Activated CD8-positive, alpha-beta T cell treated with anti-CD3 and anti-CD28 coated beads for 36 hours (primary cell): Measurements from ENCODE around the gene FRMD7. TPM values are rescaled to one million over a fixed set of nuclear protein-coding genes. Genes with fewer than 3 reads are reported as not detected.

Experiments used
- ATAC-seq: fragments of 200-7000 bp; cut with Tn5 transposase; one replicate; pipeline ENCODE4 v1.10.0; 2021; ENCODE audit warnings: mild to moderate bottlenecking, moderate library complexity
- CTCF ChIA-PET: fragments of 350-600 bp; sonication (Branson Sonifier 250); formaldehyde crosslinking; loops from one replicate; lab custom pipeline; 2021; ENCODE audit warnings: antibody characterized with exemption; lab: Charles Lee
- POLR2A ChIA-PET: fragments of 350-600 bp; sonication (Branson Sonifier 250); formaldehyde crosslinking; loops from one replicate; lab custom pipeline; 2021; ENCODE audit warnings: antibody characterized with exemption; lab: Charles Lee
- DNase-seq: peaks from one replicate; pipeline ENCODE4 v3.0.0-alpha.2; 2020
- H3K27ac Mint-ChIP-seq: one replicate; pipeline ENCODE4 v1.8.0; 2021; ENCODE audit warnings: mild to moderate bottlenecking, mixed read lengths
- H3K27me3 Mint-ChIP-seq: one replicate; pipeline ENCODE4 v1.8.0; 2021; ENCODE audit warnings: mixed read lengths
- H3K36me3 Mint-ChIP-seq: one replicate; pipeline ENCODE4 v1.8.0; 2021; ENCODE audit warnings: low read depth, mixed read lengths
- H3K4me1 Mint-ChIP-seq: one replicate; pipeline ENCODE4 v1.8.0; 2021; ENCODE audit warnings: low read depth, mixed read lengths
- H3K4me3 Mint-ChIP-seq: one replicate; pipeline ENCODE4 v1.8.0; 2021; ENCODE audit warnings: mild to moderate bottlenecking, moderate library complexity, mixed read lengths
- H3K9me3 Mint-ChIP-seq: one replicate; pipeline ENCODE4 v1.8.0; 2021; ENCODE audit warnings: mixed read lengths
- intact Hi-C: fragments of 100-400 bp; cut with micrococcal nuclease; formaldehyde crosslinking; loops from one replicate; pipeline ENCODE4 v1.10.0; 2022
- total RNA-seq, 2 experiments: library from RNA; stranded (reverse); gene quantifications; one replicate each; pipeline ENCODE4 v1.2.3, GENCODE V29; 2021
- TF ChIP-seq, protein P1 (sequence below): fragments of 200-600 bp; IDR thresholded peaks from one replicate; pipeline ENCODE4 v1.8.0; 2022; ENCODE audit warnings: antibody characterized with exemption, mild to moderate bottlenecking

Gene FRMD7
- total RNA-seq, 2 experiments from 2014 or later, result not detected

DNA sequence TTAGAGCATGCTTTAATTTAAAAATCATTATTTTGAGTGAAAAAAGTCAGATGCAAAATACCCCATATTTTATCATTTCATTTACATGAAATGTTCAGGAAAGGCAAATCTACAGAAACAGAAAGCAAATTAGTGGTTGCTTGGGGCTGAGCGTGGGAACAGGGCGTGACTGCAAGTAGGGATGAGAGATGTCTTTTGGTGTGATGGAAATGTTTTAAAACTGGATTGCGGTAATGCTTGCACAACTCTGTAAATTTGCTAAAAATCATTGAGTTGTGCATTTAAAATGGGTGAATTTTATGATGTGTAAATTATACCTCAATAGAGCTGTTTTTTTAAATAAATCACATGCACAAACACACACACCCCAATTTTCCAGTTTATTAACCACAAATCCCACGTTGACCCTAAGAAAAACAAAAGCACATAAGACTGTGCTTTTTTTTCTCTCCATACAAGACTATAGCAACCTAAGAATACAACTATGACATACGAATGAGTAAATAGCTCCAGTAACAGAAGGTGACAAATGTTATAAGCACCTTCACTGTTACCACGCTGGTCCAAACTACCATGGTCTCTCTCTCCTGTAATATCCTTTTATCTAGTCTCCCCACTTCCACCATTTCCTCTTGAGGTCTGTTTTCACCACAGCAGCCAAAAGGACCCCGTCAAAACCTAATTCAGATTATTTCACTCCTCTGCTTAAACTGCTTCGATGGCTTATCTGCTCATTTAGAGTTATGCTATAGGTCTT is 37.2 kb downstream of the FRMD7 start:
- H3K27me3 Mint-ChIP-seq, result no peaks in the 10 kb centered on the region
- no peaks in the 10 kb centered on the region for H3K9me3 Mint-ChIP-seq
- H3K36me3 Mint-ChIP-seq, result no peaks in the 10 kb centered on the region
- no peak overlapping the region for H3K27ac Mint-ChIP-seq
- POLR2A ChIA-PET, result interaction anchor here (0.8 kb wide), 1 partner anchor 64 kb away, joined by 3 read pairs; no protein-coding TSS in a partner anchor
- peak; percentile 2 for DNase-seq
- CTCF ChIA-PET, result interaction anchor here (0.7 to 1.3 kb wide), 3 partner anchors 33 to 372 kb away, joined by 3 to 4 read pairs (median 3); partner anchors contain the start of gene RAP2C
- intact Hi-C loops, result loop anchor here (10.0 kb wide), 1 partner anchor 524 kb away; no protein-coding TSS in a partner anchor
- peaks cover 10% of the 10 kb centered on the region for H3K4me1 Mint-ChIP-seq
- ATAC-seq, result no peak
- TF ChIP-seq, protein P1, sequence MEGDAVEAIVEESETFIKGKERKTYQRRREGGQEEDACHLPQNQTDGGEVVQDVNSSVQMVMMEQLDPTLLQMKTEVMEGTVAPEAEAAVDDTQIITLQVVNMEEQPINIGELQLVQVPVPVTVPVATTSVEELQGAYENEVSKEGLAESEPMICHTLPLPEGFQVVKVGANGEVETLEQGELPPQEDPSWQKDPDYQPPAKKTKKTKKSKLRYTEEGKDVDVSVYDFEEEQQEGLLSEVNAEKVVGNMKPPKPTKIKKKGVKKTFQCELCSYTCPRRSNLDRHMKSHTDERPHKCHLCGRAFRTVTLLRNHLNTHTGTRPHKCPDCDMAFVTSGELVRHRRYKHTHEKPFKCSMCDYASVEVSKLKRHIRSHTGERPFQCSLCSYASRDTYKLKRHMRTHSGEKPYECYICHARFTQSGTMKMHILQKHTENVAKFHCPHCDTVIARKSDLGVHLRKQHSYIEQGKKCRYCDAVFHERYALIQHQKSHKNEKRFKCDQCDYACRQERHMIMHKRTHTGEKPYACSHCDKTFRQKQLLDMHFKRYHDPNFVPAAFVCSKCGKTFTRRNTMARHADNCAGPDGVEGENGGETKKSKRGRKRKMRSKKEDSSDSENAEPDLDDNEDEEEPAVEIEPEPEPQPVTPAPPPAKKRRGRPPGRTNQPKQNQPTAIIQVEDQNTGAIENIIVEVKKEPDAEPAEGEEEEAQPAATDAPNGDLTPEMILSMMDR, result no peak
- H3K4me3 Mint-ChIP-seq, result no peak overlapping the region

DNA sequence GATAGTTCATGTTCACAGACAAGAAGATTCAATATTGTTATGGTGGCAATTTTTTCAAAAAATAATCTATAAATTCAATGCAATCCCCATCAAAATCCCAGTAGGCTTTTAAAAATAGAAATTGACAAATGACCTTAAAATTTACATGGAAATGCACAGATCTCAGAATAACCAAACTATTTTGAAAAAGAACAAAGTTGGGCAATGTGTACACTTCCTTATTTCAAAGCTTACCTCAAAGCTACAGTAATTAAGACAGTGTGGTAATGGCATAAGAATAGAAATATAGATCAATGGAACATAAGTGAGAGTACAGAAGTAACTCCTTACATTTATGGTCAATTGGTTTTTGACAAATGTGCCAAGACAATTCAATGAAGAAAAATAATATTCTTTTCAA is 39.0 kb downstream of the FRMD7 start:
- DNase-seq, result no peak
- Mint-ChIP-seq H3K27ac (no peak overlapping the region), H3K4me1 (peaks cover 10% of the 10 kb centered on the region), H3K36me3 (no peaks in the 10 kb centered on the region), H3K27me3 (no peaks in the 10 kb centered on the region), H3K9me3 (no peaks in the 10 kb centered on the region), H3K4me3 (no peak overlapping the region)
- intact Hi-C loops, result no loop called here
- POLR2A ChIA-PET, result no interaction called here
- ATAC-seq, result no peak
- CTCF ChIA-PET, result no interaction called here
- TF ChIP-seq, protein P1, result no peak

DNA sequence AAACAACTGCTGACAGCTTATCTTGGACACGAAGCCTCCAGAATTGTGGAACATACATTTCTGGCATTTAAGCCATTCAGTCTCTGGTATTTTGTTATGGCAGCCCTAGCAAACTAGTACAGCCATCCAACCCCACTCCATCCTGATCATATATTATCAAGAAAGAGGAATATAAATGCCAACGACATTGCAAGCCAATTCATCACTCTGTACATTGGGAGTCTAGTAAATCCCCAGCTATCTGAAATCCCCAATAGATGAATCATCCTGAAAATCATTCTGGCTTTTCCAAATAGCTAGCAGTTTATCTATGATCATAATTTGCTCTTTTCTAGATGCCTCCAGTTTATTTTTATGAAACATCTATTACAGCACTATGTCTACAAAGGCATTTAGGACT is 41.1 kb downstream of the FRMD7 start:
- intact Hi-C loops, result no loop called here
- Mint-ChIP-seq H3K27ac (no peak overlapping the region), H3K36me3 (no peaks in the 10 kb centered on the region), H3K4me1 (peaks cover 10% of the 10 kb centered on the region), H3K4me3 (no peak overlapping the region), H3K9me3 (no peaks in the 10 kb centered on the region), H3K27me3 (no peaks in the 10 kb centered on the region)
- ChIA-PET CTCF (no interaction called here), POLR2A (no interaction called here)
- TF ChIP-seq, protein P1, result no peak
- no peak for ATAC-seq
- no peak for DNase-seq

DNA sequence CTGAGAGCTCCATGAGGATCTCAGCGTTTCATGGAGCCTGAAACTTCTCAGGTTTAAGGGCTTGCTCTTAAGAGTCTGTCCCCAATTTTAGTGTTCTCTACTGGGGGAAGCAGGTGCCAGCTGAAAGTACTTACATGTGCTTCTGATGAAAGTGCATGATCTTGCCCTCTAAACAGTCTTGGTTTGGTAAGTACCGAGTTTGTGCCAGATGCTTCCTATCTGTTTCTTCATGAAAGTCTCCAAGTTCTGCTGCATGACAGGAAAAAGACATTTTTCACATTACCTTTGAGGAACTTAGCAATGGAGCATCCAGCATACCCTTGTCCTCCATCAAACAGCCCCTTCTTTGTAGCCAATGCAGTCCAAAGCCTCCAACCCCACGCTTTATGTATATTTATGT is 42.0 kb downstream of the FRMD7 start:
- CTCF ChIA-PET, result no interaction called here

DNA sequence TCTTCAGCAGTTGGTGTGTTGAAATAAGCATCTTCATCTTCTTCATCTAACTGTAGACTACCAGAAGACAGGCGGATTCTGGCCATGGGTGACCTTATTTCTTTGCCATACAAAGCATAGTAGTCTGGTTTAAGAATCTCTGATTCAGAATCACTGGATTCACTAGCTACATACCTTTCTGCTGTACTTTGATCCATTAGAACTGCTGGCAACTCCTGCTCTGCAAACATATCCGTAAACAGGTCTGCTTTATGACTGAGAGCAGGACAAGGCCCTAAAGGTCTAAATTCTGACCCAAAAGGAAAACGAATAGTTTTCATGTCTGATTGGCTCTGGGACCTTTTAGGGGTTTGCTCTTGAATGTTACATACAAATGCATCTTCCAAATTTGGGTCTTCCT is 49.9 kb downstream of the FRMD7 start:
- no peaks in the 10 kb centered on the region for H3K4me1 Mint-ChIP-seq
- DNase-seq (no peak), ATAC-seq (no peak)
- no peaks in the 10 kb centered on the region for H3K9me3 Mint-ChIP-seq
- no peak overlapping the region for H3K4me3 Mint-ChIP-seq
- no peaks in the 10 kb centered on the region for H3K27me3 Mint-ChIP-seq
- H3K27ac Mint-ChIP-seq, result no peak overlapping the region
- ChIA-PET POLR2A (no interaction called here), CTCF (no interaction called here)
- intact Hi-C loops, result loop anchor here (10.0 kb wide), 1 partner anchor 223 kb away; no protein-coding TSS in a partner anchor
- TF ChIP-seq, protein P1, result no peak
- peaks cover 5% of the 10 kb centered on the region for H3K36me3 Mint-ChIP-seq

More for the DNA sequence above, 42.0 kb downstream of the FRMD7 start:
- H3K4me3 Mint-ChIP-seq, result no peak overlapping the region
- no peak for ATAC-seq
- POLR2A ChIA-PET, result no interaction called here
- peaks cover 8% of the 10 kb centered on the region for H3K4me1 Mint-ChIP-seq
- DNase-seq, result no peak
- no peaks in the 10 kb centered on the region for H3K36me3 Mint-ChIP-seq
- intact Hi-C loops, result no loop called here
- TF ChIP-seq, protein P1, result no peak
- H3K27ac Mint-ChIP-seq, result no peak overlapping the region
- no peaks in the 10 kb centered on the region for H3K27me3 Mint-ChIP-seq
- no peaks in the 10 kb centered on the region for H3K9me3 Mint-ChIP-seq
